HFF-Myc (cell line): ENCODE results near the gene DGCR2.
"Not testable (repeated sequence)": the region's sequence is repeated elsewhere in the genome, so short reads cannot be mapped to it uniquely, and the experiment has no call there.

ENCODE experiments used
- DNase-seq: peaks from one replicate; pipeline ENCODE4 v3.0.0-alpha.2; 2011; ENCODE audit warnings: low read depth; ENCODE audit errors: extremely low read depth
- H3K4me3 ChIP-seq: replicated peaks from 2 replicates; pipeline ENCODE4 v1.5.1; 2011; ENCODE audit warnings: low read depth, mild to moderate bottlenecking, control low read depth, low read length
- CTCF ChIP-seq: IDR thresholded peaks from 2 replicates; pipeline ENCODE4 v1.5.1; 2012; ENCODE audit warnings: mild to moderate bottlenecking, low read depth, low read length, control low read depth; ENCODE audit errors: missing control alignments

DGCR2 gene

GRCh38 chr22:18990355-18991137, 131.7 kb downstream of the DGCR2 start:
- TF ChIP-seq CTCF, result no peak
- no peak for DNase-seq
- no peak overlapping the region for H3K4me3 ChIP-seq

DNA sequence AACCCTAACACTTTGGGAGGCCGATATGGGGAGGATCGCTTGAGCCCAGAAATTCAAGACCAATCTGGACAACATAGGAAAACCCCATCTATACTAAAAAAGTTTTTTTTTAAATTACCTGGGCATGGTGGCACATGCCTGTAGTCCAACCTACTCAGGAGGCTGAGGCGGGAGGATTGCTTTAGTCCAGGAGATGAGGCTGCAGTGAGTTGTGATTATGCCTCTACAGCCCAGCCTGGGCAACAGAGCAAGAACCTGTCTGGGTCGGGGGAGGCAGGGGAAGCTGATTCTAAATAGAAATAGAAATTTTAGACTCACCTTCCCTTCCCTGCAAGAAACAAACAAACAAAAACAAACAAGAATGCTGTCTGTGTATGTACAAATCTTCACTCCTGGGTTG, 133.3 kb downstream of the DGCR2 start:
- TF ChIP-seq CTCF, result no peak
- DNase-seq, result no peak
- no peak overlapping the region for H3K4me3 ChIP-seq

- TF ChIP-seq CTCF, result peak; percentile 62
- DNase-seq, result no peak
- H3K4me3 ChIP-seq, result no peak overlapping the region
Measured at GRCh38 chr22:18987765-18988164, 134.4 kb downstream of the DGCR2 start.

- not testable (repeated sequence) for H3K4me3 ChIP-seq, DNase-seq
Measured at GRCh38 chr22:18987114-18987513, 135.1 kb downstream of the DGCR2 start.
